Measurements from ENCODE around the gene TUBB3.
"Not testable (repeated sequence)": the region's sequence is repeated elsewhere in the genome, so short reads cannot be mapped to it uniquely, and the experiment has no call there.

TUBB3 gene

GRCh38 chr16:89918453-89919347, 4.4 kb upstream of the TUBB3 start, which contains the start of gene MC1R:
Gene MC1R, plus strand, starts transcription at chr16:89918862. Its CDS starts 397 bp downstream, at chr16:89919259.
- peak; percentile 77 for DNase-seq (ENCODE audit: low spot score)

- DNase-seq (ENCODE audit: low spot score): no peak
Observed at GRCh38 chr16:89919535-89920406, 3.4 kb upstream of the TUBB3 start.

- no peak for DNase-seq (ENCODE audit: low spot score)
Observed at GRCh38 chr16:89920723-89921122, 2.4 kb upstream of the TUBB3 start.

GRCh38 chr16:89921131-89921701, 1.9 kb upstream of the TUBB3 start:
- DNase-seq (ENCODE audit: low spot score): no peak

- DNase-seq (ENCODE audit: low spot score): no peak
Observed at GRCh38 chr16:89921702-89922476, 1.3 kb upstream of the TUBB3 start.

GRCh38 chr16:89922477-89922883, 662 bp upstream of the TUBB3 start:
- no peak for DNase-seq (ENCODE audit: low spot score)

- DNase-seq (ENCODE audit: low spot score): no peak
Observed at GRCh38 chr16:89923640-89924296, 626 bp downstream of the TUBB3 start.

GRCh38 chr16:89924297-89924924, 1.3 kb downstream of the TUBB3 start:
- DNase-seq (ENCODE audit: low spot score): peak; percentile 68

- peak; percentile 62 for DNase-seq (ENCODE audit: low spot score)
Observed at GRCh38 chr16:89924925-89925307, 1.8 kb downstream of the TUBB3 start.

GRCh38 chr16:89925596-89926079, 2.5 kb downstream of the TUBB3 start:
- DNase-seq (ENCODE audit: low spot score): no peak

GRCh38 chr16:89931305-89931896, 8.3 kb downstream of the TUBB3 start:
- DNase-seq (ENCODE audit: low spot score): no peak

GRCh38 chr16:89931964-89932363, 8.8 kb downstream of the TUBB3 start:
- no peak for DNase-seq (ENCODE audit: low spot score)

GRCh38 chr16:89934019-89934418, 10.9 kb downstream of the TUBB3 start:
- not testable (repeated sequence) for DNase-seq (ENCODE audit: low spot score)

GRCh38 chr16:89934611-89935553, 11.7 kb downstream of the TUBB3 start:
- no peak for DNase-seq (ENCODE audit: low spot score)

- DNase-seq (ENCODE audit: low spot score): not testable (repeated sequence)
Observed at GRCh38 chr16:89935620-89936019, 12.5 kb downstream of the TUBB3 start.

GRCh38 chr16:89936034-89936433, 12.9 kb downstream of the TUBB3 start:
- no peak for DNase-seq (ENCODE audit: low spot score)

GRCh38 chr16:89936508-89936907, 13.4 kb downstream of the TUBB3 start:
- DNase-seq (ENCODE audit: low spot score): no peak

GRCh38 chr16:89936981-89937380, 13.8 kb downstream of the TUBB3 start:
- no peak for DNase-seq (ENCODE audit: low spot score)
